ENCODE results near the gene PACS2. TPM values are rescaled to one million over a fixed set of nuclear protein-coding genes. Genes with fewer than 3 reads are reported as not detected.
A peak's percentile ranks its signal among the peaks of the same experiment; 100 is the strongest.

The PACS2 gene
- polyA plus RNA-seq, 3 donors, result 3.1 to 87.0 (median 3.7) TPM

DNA sequence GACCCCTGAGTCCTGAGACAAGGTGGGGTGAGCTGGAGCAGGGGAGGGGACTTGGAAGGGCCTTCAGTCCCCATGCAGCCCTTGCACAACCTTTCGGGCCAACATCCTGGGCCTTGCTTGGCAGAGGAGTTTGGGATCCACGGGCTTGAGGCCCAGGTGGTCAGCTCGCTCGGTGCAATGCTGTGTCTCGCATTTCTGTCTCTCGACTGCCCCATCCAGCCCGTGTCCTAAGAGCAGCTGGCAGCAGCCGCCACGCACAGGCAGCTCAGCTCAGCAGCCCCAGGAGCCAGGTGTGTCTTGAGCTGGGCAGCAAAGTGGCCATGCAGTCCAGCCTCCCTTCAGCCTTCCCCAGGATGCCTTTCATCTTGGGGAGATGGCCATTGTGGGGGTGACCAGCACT, 10.8 kb downstream of the PACS2 start:
- no peak for DNase-seq
- intact Hi-C loops (cut with micrococcal nuclease), result no loop called here
- no peaks in the 10 kb centered on the region for H3K27me3 ChIP-seq (ENCODE audit: control insufficient read depth in 2 of 2, insufficient read depth in 2 of 2, low read length in 2 of 2)
- H3K4me3 Mint-ChIP-seq, result no peak overlapping the region
- peaks cover 0 to 2% (median 0%) of the 10 kb centered on the region in 7 donors for H3K9me3 Mint-ChIP-seq
- no peak overlapping the region for H3K27ac ChIP-seq (ENCODE audit: low read depth in 1 of 2, low read length in 2 of 2)
- H3K36me3 ChIP-seq (replicated peaks in 1 of 2; ENCODE audit: control insufficient read depth in 1 of 2, insufficient read depth in 2 of 2, low read length in 2 of 2), result no peaks in the 10 kb centered on the region
- TF ChIP-seq, protein P1, sequence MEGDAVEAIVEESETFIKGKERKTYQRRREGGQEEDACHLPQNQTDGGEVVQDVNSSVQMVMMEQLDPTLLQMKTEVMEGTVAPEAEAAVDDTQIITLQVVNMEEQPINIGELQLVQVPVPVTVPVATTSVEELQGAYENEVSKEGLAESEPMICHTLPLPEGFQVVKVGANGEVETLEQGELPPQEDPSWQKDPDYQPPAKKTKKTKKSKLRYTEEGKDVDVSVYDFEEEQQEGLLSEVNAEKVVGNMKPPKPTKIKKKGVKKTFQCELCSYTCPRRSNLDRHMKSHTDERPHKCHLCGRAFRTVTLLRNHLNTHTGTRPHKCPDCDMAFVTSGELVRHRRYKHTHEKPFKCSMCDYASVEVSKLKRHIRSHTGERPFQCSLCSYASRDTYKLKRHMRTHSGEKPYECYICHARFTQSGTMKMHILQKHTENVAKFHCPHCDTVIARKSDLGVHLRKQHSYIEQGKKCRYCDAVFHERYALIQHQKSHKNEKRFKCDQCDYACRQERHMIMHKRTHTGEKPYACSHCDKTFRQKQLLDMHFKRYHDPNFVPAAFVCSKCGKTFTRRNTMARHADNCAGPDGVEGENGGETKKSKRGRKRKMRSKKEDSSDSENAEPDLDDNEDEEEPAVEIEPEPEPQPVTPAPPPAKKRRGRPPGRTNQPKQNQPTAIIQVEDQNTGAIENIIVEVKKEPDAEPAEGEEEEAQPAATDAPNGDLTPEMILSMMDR (IDR thresholded peaks at IDR 0.05), result no peak
- H3K4me3 ChIP-seq (replicated peaks in 1 of 3; ENCODE audit: low read depth in 2 of 3, low read length in 3 of 3), result no peak overlapping the region
- no peak overlapping the region for H3K9ac ChIP-seq (ENCODE audit: insufficient read depth, low read length, poor library complexity, severe bottlenecking)
- peaks cover 17% of the 10 kb centered on the region for H3K4me1 Mint-ChIP-seq
- no peak overlapping the region for H3K4me2 ChIP-seq (replicated peaks; ENCODE audit: extremely low read depth, low read length, poor library complexity, severe bottlenecking)
- no peak overlapping the region for H2AFZ ChIP-seq (ENCODE audit: insufficient read depth, low read depth, low read length, poor library complexity, severe bottlenecking)
- H3K27me3 Mint-ChIP-seq (ENCODE audit: low read depth in 3 of 3), result peaks cover 1 to 2% (median 2%) of the 10 kb centered on the region in 3 donors
- 92% methylated on average over 9 of the region's 9 CpGs for WGBS (ENCODE audit: insufficient coverage)
- H3K79me2 ChIP-seq (ENCODE audit: insufficient read depth, low read length), result peaks cover 46% of the 10 kb centered on the region
- peaks cover 10 to 12% of the 10 kb centered on the region in 2 donors for H3K36me3 Mint-ChIP-seq
- peaks cover 79% of the 10 kb centered on the region for H4K20me1 ChIP-seq (ENCODE audit: insufficient read depth, low read length)
- H3K4me1 ChIP-seq (ENCODE audit: control insufficient read depth in 1 of 2, insufficient read depth in 2 of 2, low read length in 2 of 2), result peaks cover 10 to 12% of the 10 kb centered on the region in 2 donors
- H3K27ac Mint-ChIP-seq, result peak overlapping the region in 1 of 7 donors; percentile 30
- H3K9me3 ChIP-seq (replicated peaks in 1 of 2; ENCODE audit: control insufficient read depth in 1 of 2, insufficient read depth in 1 of 2, low read length in 2 of 2), result no peaks in the 10 kb centered on the region

DNA sequence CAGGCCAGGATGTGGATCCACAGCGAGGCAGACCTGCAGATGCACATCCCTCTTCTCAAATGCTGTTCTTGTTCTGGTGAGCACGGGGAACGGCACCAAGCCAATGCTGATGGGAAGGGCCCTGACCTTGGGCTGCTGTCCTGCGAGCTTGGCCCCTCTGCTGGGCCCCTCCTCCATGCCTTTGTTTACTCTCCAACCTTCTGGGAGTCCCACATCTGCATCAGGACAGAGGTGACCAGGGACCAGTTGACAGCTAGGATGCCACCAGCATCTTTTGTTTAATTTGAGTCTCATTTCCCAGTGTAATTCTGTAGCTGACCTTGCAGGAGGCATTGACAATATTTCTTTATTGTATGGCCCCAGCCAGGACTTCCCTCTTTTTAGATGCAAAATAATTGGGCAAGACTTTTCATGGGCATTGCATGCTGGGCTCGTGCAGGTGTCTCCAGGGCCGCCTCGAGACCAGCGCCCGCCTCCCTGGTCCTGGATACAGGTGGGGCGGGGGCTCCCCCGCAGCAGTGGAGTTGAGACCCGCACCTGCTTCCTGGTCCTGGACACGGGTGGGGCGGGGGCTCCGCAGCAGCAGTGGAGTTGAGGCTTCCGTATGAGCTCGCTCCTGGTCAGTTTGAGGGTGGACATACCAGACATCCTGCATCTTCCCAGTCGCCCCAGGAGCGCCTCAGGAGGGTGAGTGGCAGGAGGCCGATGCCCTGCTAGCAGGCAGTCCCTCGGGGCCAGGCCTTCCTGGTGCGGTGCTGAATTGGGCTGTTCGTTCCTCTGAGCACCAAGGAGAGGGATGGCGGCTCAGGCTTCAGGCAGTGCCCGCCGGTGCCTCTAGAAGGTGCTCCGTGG, 11.4 kb downstream of the PACS2 start:
- Mint-ChIP-seq H3K4me3 (no peak overlapping the region), H3K4me1 (peaks cover 22% of the 10 kb centered on the region), H3K36me3 (peaks cover 10 to 12% of the 10 kb centered on the region in 2 donors), H3K9me3 (no peaks in the 10 kb centered on the region), H3K27me3 (ENCODE audit: low read depth in 3 of 3) (peaks cover 1 to 2% (median 2%) of the 10 kb centered on the region in 3 donors), H3K27ac (peak overlapping the region in 2 of 7 donors; percentile 13 to 59)
- Histone ChIP-seq H3K9me3 (replicated peaks in 1 of 2; ENCODE audit: control insufficient read depth in 1 of 2, insufficient read depth in 1 of 2, low read length in 2 of 2) (no peaks in the 10 kb centered on the region), H2AFZ (ENCODE audit: insufficient read depth, low read depth, low read length, poor library complexity, severe bottlenecking) (no peak overlapping the region), H3K9ac (ENCODE audit: insufficient read depth, low read length, poor library complexity, severe bottlenecking) (no peak overlapping the region), H3K27me3 (ENCODE audit: control insufficient read depth in 2 of 2, insufficient read depth in 2 of 2, low read length in 2 of 2) (no peaks in the 10 kb centered on the region), H3K4me3 (replicated peaks in 1 of 3; ENCODE audit: low read depth in 2 of 3, low read length in 3 of 3) (no peak overlapping the region), H3K27ac (ENCODE audit: low read depth in 1 of 2, low read length in 2 of 2) (no peak overlapping the region), H3K79me2 (ENCODE audit: insufficient read depth, low read length) (peaks cover 42% of the 10 kb centered on the region), H4K20me1 (ENCODE audit: insufficient read depth, low read length) (peaks cover 78% of the 10 kb centered on the region), H3K36me3 (replicated peaks in 1 of 2; ENCODE audit: control insufficient read depth in 1 of 2, insufficient read depth in 2 of 2, low read length in 2 of 2) (no peaks in the 10 kb centered on the region), H3K4me2 (replicated peaks; ENCODE audit: extremely low read depth, low read length, poor library complexity, severe bottlenecking) (no peak overlapping the region), H3K4me1 (ENCODE audit: control insufficient read depth in 1 of 2, insufficient read depth in 2 of 2, low read length in 2 of 2) (peaks cover 15 to 16% of the 10 kb centered on the region in 2 donors)
- intact Hi-C loops (cut with micrococcal nuclease), result no loop called here
- no peak for DNase-seq
- 72% methylated on average over 24 of the region's 27 CpGs for WGBS (ENCODE audit: insufficient coverage)
- TF ChIP-seq, protein P1 (IDR thresholded peaks at IDR 0.05), result no peak
